Measurements from ENCODE around the gene FKBP4. TPM values are rescaled to one million over a fixed set of nuclear protein-coding genes. Genes with fewer than 3 reads are reported as not detected.

FKBP4 gene
- total and polyA plus RNA-seq, 2 of the 13 experiments (the other 11 are each of a cell fraction or from before 2014, with no cell fraction given), result 25.7 to 66.1 TPM

DNA sequence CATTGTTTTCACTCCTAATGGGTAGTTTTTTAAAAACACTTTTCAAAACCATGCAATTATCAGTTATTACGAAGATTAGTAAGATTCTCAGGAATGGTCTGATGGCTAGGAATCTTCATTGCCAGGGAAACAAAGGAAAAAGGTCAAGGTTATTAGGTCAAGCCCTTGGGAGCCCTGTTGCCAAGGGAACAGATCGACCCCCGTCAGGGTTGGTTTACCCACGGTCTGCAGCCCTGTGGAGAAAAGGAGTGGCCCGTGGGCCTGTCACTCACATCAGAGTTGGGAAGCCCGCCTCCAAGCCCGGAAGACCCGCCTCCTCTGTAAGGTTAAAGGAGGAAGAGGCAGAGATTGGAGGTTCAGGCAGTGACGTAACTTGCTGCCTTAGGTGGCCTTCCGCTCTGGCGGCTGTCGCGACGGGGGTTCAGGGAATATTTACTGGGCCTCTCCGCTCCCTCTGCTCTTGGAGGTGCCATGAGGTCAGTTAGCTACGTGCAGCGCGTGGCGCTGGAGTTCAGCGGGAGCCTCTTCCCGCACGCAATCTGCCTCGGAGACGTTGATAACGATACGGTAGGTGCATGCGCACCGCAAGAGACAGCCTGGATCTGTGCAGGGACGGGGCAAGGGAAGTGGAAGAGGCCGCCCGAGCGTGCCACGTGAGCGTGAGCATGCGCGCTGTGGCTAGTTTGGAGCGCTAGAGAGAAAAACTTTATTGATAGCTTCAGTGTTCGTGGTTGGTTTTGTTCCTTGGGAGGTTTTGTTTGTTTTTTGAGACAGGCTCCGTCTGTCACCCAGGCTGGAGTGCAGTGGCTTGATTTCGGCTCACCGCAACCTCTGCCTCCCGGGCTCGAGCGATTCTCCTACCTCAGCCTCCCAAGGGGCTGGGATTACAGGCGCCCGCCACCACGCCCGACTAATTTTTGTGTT lies 17.8 kb downstream of the FKBP4 start, which contains the start of gene ITFG2 (continued):
- TF ChIP-seq, protein P1, sequence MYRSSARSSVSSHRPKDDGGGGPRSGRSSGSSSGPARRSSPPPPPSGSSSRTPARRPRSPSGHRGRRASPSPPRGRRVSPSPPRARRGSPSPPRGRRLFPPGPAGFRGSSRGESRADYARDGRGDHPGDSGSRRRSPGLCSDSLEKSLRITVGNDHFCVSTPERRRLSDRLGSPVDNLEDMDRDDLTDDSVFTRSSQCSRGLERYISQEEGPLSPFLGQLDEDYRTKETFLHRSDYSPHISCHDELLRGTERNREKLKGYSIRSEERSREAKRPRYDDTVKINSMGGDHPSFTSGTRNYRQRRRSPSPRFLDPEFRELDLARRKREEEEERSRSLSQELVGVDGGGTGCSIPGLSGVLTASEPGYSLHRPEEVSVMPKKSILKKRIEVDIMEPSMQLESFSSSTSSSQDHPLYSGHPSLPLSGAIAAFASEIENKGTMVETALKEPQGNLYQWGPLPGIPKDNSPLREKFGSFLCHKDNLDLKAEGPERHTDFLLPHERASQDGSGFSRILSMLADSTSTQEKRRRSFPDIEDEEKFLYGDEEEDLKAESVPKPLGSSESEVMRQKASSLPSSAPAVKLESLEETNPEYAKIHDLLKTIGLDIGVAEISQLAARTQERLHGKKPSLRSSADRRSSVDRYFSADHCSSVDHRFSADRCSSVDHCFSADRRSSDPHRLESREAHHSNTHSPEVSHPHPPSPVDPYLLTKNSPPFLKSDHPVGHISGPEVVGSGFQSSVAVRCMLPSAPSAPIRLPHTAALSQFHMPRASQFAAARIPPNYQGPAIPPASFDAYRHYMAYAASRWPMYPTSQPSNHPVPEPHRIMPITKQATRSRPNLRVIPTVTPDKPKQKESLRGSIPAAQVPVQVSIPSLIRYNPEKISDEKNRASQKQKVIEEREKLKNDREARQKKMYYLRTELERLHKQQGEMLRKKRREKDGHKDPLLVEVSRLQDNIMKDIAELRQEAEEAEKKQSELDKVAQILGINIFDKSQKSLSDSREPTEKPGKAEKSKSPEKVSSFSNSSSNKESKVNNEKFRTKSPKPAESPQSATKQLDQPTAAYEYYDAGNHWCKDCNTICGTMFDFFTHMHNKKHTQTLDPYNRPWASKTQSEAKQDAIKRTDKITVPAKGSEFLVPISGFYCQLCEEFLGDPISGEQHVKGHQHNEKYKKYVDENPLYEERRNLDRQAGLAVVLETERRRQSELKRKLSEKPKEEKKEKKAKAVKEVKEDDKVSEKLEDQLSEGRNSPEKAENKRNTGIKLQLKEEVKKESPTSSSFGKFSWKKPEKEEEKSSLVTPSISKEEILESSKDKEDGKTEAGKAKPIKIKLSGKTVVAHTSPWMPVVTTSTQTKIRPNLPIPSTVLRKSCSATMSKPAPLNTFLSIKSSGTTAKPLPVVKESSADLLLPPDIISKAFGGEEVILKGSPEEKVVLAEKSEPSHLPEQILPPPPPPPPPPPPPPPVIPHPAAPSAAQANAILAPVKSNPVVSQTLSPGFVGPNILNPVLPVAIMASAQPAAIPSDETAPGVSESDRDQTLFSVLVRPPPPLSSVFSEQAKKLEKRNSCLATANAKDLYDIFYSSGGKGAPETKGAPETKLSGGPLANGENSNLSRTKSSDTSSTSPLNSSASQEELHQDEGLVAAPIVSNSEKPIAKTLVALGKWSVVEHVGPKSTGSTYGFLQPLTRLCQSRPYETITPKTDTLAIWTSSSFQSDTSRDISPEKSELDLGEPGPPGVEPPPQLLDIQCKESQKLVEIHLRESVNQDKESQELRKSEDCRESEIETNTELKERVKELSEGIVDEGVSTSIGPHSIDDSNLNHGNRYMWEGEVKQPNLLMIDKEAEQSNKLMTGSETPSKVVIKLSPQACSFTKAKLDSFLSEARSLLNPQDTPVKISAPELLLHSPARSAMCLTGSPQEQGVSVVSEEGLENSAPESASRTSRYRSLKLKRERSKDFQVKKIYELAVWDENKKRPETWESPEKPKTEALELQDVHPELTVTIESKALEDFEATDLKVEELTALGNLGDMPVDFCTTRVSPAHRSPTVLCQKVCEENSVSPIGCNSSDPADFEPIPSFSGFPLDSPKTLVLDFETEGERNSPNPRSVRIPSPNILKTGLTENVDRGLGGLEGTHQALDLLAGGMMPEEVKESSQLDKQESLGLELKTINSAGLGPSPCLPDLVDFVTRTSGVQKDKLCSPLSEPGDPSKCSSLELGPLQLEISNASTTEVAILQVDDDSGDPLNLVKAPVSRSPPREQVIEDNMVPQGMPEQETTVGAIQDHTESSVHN (CRISPR knock-in tag; IDR thresholded peaks at IDR 0.05), result peak; percentile 80; the same call in 1 of the 2 replicates
- TF ChIP-seq HMG20B (CRISPR knock-in tag; conservative IDR thresholded peaks at IDR 0.05) (no peak; the same call in 1 of the 2 replicates), FOSL1 (CRISPR knock-in tag; IDR thresholded peaks at IDR 0.05; ENCODE audit: borderline replicate concordance) (no peak), PHF8 (CRISPR knock-in tag; IDR thresholded peaks at IDR 0.05) (peak; percentile 100)
- TF ChIP-seq, protein P2, sequence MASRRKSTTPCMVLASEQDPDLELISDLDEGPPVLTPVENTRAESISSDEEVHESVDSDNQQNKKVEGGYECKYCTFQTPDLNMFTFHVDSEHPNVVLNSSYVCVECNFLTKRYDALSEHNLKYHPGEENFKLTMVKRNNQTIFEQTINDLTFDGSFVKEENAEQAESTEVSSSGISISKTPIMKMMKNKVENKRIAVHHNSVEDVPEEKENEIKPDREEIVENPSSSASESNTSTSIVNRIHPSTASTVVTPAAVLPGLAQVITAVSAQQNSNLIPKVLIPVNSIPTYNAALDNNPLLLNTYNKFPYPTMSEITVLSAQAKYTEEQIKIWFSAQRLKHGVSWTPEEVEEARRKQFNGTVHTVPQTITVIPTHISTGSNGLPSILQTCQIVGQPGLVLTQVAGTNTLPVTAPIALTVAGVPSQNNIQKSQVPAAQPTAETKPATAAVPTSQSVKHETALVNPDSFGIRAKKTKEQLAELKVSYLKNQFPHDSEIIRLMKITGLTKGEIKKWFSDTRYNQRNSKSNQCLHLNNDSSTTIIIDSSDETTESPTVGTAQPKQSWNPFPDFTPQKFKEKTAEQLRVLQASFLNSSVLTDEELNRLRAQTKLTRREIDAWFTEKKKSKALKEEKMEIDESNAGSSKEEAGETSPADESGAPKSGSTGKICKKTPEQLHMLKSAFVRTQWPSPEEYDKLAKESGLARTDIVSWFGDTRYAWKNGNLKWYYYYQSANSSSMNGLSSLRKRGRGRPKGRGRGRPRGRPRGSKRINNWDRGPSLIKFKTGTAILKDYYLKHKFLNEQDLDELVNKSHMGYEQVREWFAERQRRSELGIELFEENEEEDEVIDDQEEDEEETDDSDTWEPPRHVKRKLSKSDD (CRISPR knock-in tag; IDR thresholded peaks at IDR 0.05; ENCODE audit: low read depth), result no peak
- TF ChIP-seq, protein P3, sequence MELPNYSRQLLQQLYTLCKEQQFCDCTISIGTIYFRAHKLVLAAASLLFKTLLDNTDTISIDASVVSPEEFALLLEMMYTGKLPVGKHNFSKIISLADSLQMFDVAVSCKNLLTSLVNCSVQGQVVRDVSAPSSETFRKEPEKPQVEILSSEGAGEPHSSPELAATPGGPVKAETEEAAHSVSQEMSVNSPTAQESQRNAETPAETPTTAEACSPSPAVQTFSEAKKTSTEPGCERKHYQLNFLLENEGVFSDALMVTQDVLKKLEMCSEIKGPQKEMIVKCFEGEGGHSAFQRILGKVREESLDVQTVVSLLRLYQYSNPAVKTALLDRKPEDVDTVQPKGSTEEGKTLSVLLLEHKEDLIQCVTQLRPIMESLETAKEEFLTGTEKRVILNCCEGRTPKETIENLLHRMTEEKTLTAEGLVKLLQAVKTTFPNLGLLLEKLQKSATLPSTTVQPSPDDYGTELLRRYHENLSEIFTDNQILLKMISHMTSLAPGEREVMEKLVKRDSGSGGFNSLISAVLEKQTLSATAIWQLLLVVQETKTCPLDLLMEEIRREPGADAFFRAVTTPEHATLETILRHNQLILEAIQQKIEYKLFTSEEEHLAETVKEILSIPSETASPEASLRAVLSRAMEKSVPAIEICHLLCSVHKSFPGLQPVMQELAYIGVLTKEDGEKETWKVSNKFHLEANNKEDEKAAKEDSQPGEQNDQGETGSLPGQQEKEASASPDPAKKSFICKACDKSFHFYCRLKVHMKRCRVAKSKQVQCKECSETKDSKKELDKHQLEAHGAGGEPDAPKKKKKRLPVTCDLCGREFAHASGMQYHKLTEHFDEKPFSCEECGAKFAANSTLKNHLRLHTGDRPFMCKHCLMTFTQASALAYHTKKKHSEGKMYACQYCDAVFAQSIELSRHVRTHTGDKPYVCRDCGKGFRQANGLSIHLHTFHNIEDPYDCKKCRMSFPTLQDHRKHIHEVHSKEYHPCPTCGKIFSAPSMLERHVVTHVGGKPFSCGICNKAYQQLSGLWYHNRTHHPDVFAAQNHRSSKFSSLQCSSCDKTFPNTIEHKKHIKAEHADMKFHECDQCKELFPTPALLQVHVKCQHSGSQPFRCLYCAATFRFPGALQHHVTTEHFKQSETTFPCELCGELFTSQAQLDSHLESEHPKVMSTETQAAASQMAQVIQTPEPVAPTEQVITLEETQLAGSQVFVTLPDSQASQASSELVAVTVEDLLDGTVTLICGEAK (IDR thresholded peaks at IDR 0.05), result peak; percentile 100
- TF ChIP-seq, protein P3 (CRISPR knock-in tag; IDR thresholded peaks at IDR 0.05), result peak; percentile 100

Data from HepG2 (cell line).